NCI-H82 treated with DMSO at 0.1 percent for 48 hours (cell line): Measurements from ENCODE around the gene SLC24A3.

ENCODE experiments used
- DNase-seq: peaks from one replicate; lab custom pipeline; 2025; ENCODE audit not compliant: unreplicated experiment; lab: John Stamatoyannopoulos, UW

The SLC24A3 gene

GRCh38 chr20:19528286-19529030 lies 316.0 kb downstream of the SLC24A3 start:
- DNase-seq: no peak

- no peak for DNase-seq
Observed at GRCh38 chr20:19530006-19530405, 317.6 kb downstream of the SLC24A3 start.

GRCh38 chr20:19531446-19531845 lies 319.0 kb downstream of the SLC24A3 start:
- no peak for DNase-seq

- no peak for DNase-seq
Observed at GRCh38 chr20:19538556-19538955, 326.1 kb downstream of the SLC24A3 start.

- no peak for DNase-seq
Observed at GRCh38 chr20:19539191-19539590, 326.7 kb downstream of the SLC24A3 start.

GRCh38 chr20:19540392-19540791 lies 327.9 kb downstream of the SLC24A3 start:
- DNase-seq: no peak

GRCh38 chr20:19543101-19543500 lies 330.7 kb downstream of the SLC24A3 start:
- DNase-seq: no peak

- no peak for DNase-seq
Observed at GRCh38 chr20:19544684-19545083, 332.2 kb downstream of the SLC24A3 start.

GRCh38 chr20:19546648-19547047 lies 334.2 kb downstream of the SLC24A3 start:
- no peak for DNase-seq

- no peak for DNase-seq
Observed at GRCh38 chr20:19547547-19547946, 335.1 kb downstream of the SLC24A3 start.

- DNase-seq: no peak
Observed at GRCh38 chr20:19549896-19550295, 337.5 kb downstream of the SLC24A3 start.

GRCh38 chr20:19552221-19553180 lies 340.1 kb downstream of the SLC24A3 start:
- peak; percentile 66 for DNase-seq

GRCh38 chr20:19554666-19555065 lies 342.2 kb downstream of the SLC24A3 start:
- peak; percentile 90 for DNase-seq

GRCh38 chr20:19555726-19556125 lies 343.3 kb downstream of the SLC24A3 start:
- DNase-seq: no peak

- DNase-seq: no peak
Observed at GRCh38 chr20:19557291-19557690, 344.8 kb downstream of the SLC24A3 start.

- DNase-seq: peak; percentile 90
Observed at GRCh38 chr20:19560881-19561480, 348.5 kb downstream of the SLC24A3 start.

- DNase-seq: no peak
Observed at GRCh38 chr20:19562426-19562825, 350.0 kb downstream of the SLC24A3 start.

- no peak for DNase-seq
Observed at GRCh38 chr20:19564261-19564660, 351.8 kb downstream of the SLC24A3 start.

GRCh38 chr20:19565736-19566135 lies 353.3 kb downstream of the SLC24A3 start:
- no peak for DNase-seq

GRCh38 chr20:19566226-19566945 lies 353.9 kb downstream of the SLC24A3 start:
- no peak for DNase-seq

GRCh38 chr20:19568128-19568527 lies 355.7 kb downstream of the SLC24A3 start:
- no peak for DNase-seq
